K562 (cell line): ENCODE results near the gene PRPF6. TPM values are rescaled to one million over a fixed set of nuclear protein-coding genes. Genes with fewer than 3 reads are reported as not detected.

Experiments used
- ATAC-seq: fragments of 200-7000 bp; cut with Tn5 transposase; 3 replicates; pipeline ENCODE4 v1.9.1; 2020; ENCODE audit warnings: moderate library complexity
- BruUV-seq: library from RNA; stranded (reverse); fragments of 400-500 nt; replicated peaks from 2 replicates; lab custom pipeline; 2021; lab: Mats Ljungman, UMichigan
- CTCF ChIA-PET: fragments of 300-600 bp; formaldehyde crosslinking; extraction: SDS; loops from one replicate; lab custom pipeline; 2021; ENCODE audit warnings: low intra/inter-chr PET ratio; lab: Yijun Ruan, JAX
- POLR2A ChIA-PET: fragments of 300-600, 350-650 bp; sonication (Branson Sonifier 250); formaldehyde crosslinking; extraction: SDS; loops from one replicate; lab custom pipeline; 2021; ENCODE audit warnings: antibody characterized with exemption, inconsistent platforms; lab: Yijun Ruan, JAX
- DNase-seq, 4 experiments: peaks; one replicate each; pipeline versions ENCODE4 v3.0.0 to v3.0.0-alpha.2; 2011 to 2018; ENCODE audit warnings: low spot score in 3 of 4, mixed read lengths in 3 of 4; ENCODE audit errors: extremely low read depth in 1 of 4
- FAIRE-seq: peaks from 2 replicates; lab custom pipeline; 2011; peaks lifted over from hg19 to GRCh38; lab: Jason Lieb, UNC
- H2AFZ ChIP-seq: 2 replicates; pipeline ENCODE4 v1.6.0; 2011; ENCODE audit warnings: low read depth, low read length, control low read depth, inconsistent platforms
- H3K27ac ChIP-seq: fragments of 200-600 bp; 3 replicates; pipeline ENCODE4 v1.8.0; 2011; ENCODE audit warnings: low read depth, mild to moderate bottlenecking, control low read depth, inconsistent platforms, low read length, moderate library complexity, mixed read lengths; ENCODE audit errors: extremely low read depth
- H3K27me3 ChIP-seq, 2 experiments: fragments of 300-600 bp in 1 of 2; 2 replicates in 1 of 2; 3 replicates in 1 of 2; pipeline versions ENCODE4 v1.6.0 to v1.8.0; 2011; ENCODE audit warnings: inconsistent platforms in 2 of 2, low read length in 2 of 2, mild to moderate bottlenecking in 1 of 2, mixed read lengths in 1 of 2, moderate library complexity in 1 of 2; ENCODE audit not compliant: control insufficient read depth in 2 of 2, insufficient read depth in 2 of 2
- H3K36me3 ChIP-seq: fragments of 300-600 bp; 3 replicates; pipeline ENCODE4 v1.8.0; 2011; ENCODE audit warnings: mild to moderate bottlenecking, low read length, inconsistent platforms; ENCODE audit not compliant: control insufficient read depth, insufficient read depth
- H3K4me1 ChIP-seq, 2 experiments: fragments of 200-600 bp in 1 of 2; replicated peaks in 1 of 2; 2 replicates in 1 of 2; 3 replicates in 1 of 2; pipeline versions ENCODE4 v1.5.1 to v1.8.0; 2011; ENCODE audit warnings: inconsistent platforms in 2 of 2, low read length in 2 of 2, mild to moderate bottlenecking in 1 of 2, mixed read lengths in 1 of 2, moderate library complexity in 1 of 2; ENCODE audit not compliant: control insufficient read depth in 2 of 2, insufficient read depth in 2 of 2
- H3K4me2 ChIP-seq: 2 replicates; pipeline ENCODE4 v1.6.1; 2011; ENCODE audit warnings: low read length, control low read depth, inconsistent platforms, mixed read lengths; ENCODE audit not compliant: insufficient read depth
- H3K4me3 ChIP-seq: fragments of 200-600 bp; sonication (generic), shearing (Covaris generic); 2 replicates; pipeline ENCODE4 v1.5.1; 2016; ENCODE audit warnings: control low read depth, inconsistent platforms
- H3K79me2 ChIP-seq: fragments of 200-600 bp; 3 replicates; pipeline ENCODE4 v1.8.0; 2011; ENCODE audit warnings: low read length, inconsistent platforms; ENCODE audit not compliant: control insufficient read depth, insufficient read depth
- H3K9ac ChIP-seq, 2 experiments: 2 replicates each; pipeline versions ENCODE4 v1.6.0 to v1.6.1; 2011; ENCODE audit warnings: low read depth in 2 of 2, low read length in 2 of 2, control low read depth in 1 of 2, inconsistent platforms in 1 of 2, mild to moderate bottlenecking in 1 of 2, mixed read lengths in 1 of 2; ENCODE audit not compliant: insufficient read depth in 1 of 2
- H3K9me1 ChIP-seq: one replicate; pipeline ENCODE4 v1.6.0; 2011; ENCODE audit warnings: inconsistent platforms, mild to moderate bottlenecking, low read length, moderate library complexity; ENCODE audit not compliant: control insufficient read depth, insufficient read depth
- H3K9me3 ChIP-seq: replicated peaks from 2 replicates; pipeline ENCODE4 v1.5.1; 2011; ENCODE audit warnings: low read depth, low read length, inconsistent platforms; ENCODE audit not compliant: control insufficient read depth, insufficient read depth
- H4K20me1 ChIP-seq: replicated peaks from 2 replicates; pipeline ENCODE4 v1.6.1; 2011; ENCODE audit warnings: low read length, inconsistent platforms, mixed read lengths; ENCODE audit not compliant: control insufficient read depth, insufficient read depth
- CHD4 ChIP-seq: fragments of 200-600 bp; sonication (generic); IDR thresholded peaks from 3 replicates; pipeline ENCODE4 v1.6.1; 2012; ENCODE audit warnings: low read depth, mild to moderate bottlenecking, mixed read lengths, low read length, inconsistent platforms; ENCODE audit not compliant: insufficient read depth, insufficient replicate concordance, poor library complexity, severe bottlenecking
- DDX20 ChIP-seq: fragments of 450-650 bp; IDR thresholded peaks from 2 replicates; pipeline ENCODE4 v1.6.1; 2016; ENCODE audit warnings: missing genetic modification characterization, low read depth, mild to moderate bottlenecking, missing compliant biosample characterization, moderate library complexity
- OTX1 ChIP-seq: fragments of 450-650 bp; formaldehyde crosslinking; IDR thresholded peaks from 2 replicates; pipeline ENCODE4 v1.4.0; 2022; ENCODE audit warnings: mild to moderate bottlenecking
- POU5F1 ChIP-seq: fragments of 150-350 bp; IDR thresholded peaks from 2 replicates; pipeline ENCODE4 v1.6.1; 2014; ENCODE audit warnings: borderline replicate concordance, low read length, low read depth, mild to moderate bottlenecking; ENCODE audit not compliant: partially characterized antibody
- RBM34 ChIP-seq: fragments of 200-400 bp; formaldehyde crosslinking; IDR thresholded peaks from 2 replicates; pipeline ENCODE4 v1.6.1; 2018; ENCODE audit warnings: low read length, borderline replicate concordance; ENCODE audit not compliant: insufficient read depth
- SAFB ChIP-seq: fragments of 200-400 bp; formaldehyde crosslinking; IDR thresholded peaks from 2 replicates; pipeline ENCODE4 v1.6.1; 2017; ENCODE audit warnings: low read depth, low read length, borderline replicate concordance
- SMAD3 ChIP-seq: fragments of 450-650 bp; formaldehyde crosslinking; conservative IDR thresholded peaks from 2 replicates; pipeline ENCODE4 v1.4.0; 2020; ENCODE audit warnings: mild to moderate bottlenecking
- ZFP30 ChIP-seq: fragments of 250-450 bp; sonication (Bioruptor Pico); IDR thresholded peaks from 2 replicates; pipeline ENCODE4 v1.8.0; 2022; ENCODE audit warnings: moderate library complexity, mild to moderate bottlenecking, inconsistent platforms, borderline replicate concordance
- WGBS: fragments of 100-300 bp; shearing (Covaris generic); methylation state at CpG from one replicate; pipeline ENCODE4 v1.1.6; 2016; ENCODE audit warnings: low coverage, mixed read lengths; ENCODE audit not compliant: insufficient coverage; ENCODE audit errors: missing lambda C conversion rate; 5-methylcytosine and 5-hydroxymethylcytosine counted together
- in situ Hi-C: fragments of 300-500 bp; cut with MboI; formaldehyde crosslinking; loops from 4 replicates; pipeline ENCODE4 v1.15.0; 2018; ENCODE audit warnings: inconsistent platforms, mixed read lengths
- intact Hi-C: fragments of 100-400 bp; cut with micrococcal nuclease; formaldehyde crosslinking; loops from 2 replicates; pipeline ENCODE4 v1.14.2; 2022
- polyA plus RNA-seq, 8 experiments: library from polyadenylated mRNA; depleted of rRNA in 4 of 8; stranded (reverse) in 5 of 8; unstranded in 3 of 8; fragments of >200 nt; fragmentation: Nextera tagmentation in 2 of 8; fragmentation: Illumina TruSeq in 1 of 8; extraction: Ambion mirVana in 2 of 8; extraction: Trizol in 1 of 8; gene quantifications; 2 replicates each; pipeline versions ENCODE4 v1.2.1 to v1.2.3, GENCODE V29; 2011 to 2014; ENCODE audit warnings: inconsistent platforms in 1 of 8, missing spikeins in 1 of 8
- total RNA-seq, 7 experiments: library from RNA; depleted of rRNA in 6 of 7; stranded (reverse); fragments of >200 nt in 6 of 7; fragmentation: Illumina TruSeq in 2 of 7; extraction: Trizol in 2 of 7; gene quantifications; 2 replicates each; pipeline versions ENCODE4 v1.2.1 to v1.2.3, GENCODE V29; 2011 to 2021; ENCODE audit warnings: low replicate concordance in 1 of 7
- TF ChIP-seq, protein P1 (sequence below): sonication (generic); formaldehyde crosslinking; IDR thresholded peaks from 2 replicates; pipeline ENCODE4 v1.8.0; 2022; ENCODE audit warnings: mild to moderate bottlenecking, missing genetic modification reagents
- TF ChIP-seq, protein P2 (sequence below): fragments of 250-450 bp; sonication (Bioruptor Pico); IDR thresholded peaks from 2 replicates; pipeline ENCODE4 v1.4.0; 2020; ENCODE audit warnings: mild to moderate bottlenecking, moderate library complexity, borderline replicate concordance
- TF ChIP-seq, protein P3 (sequence below), 2 experiments: fragments of 450-650 bp; IDR thresholded peaks; 2 replicates each; pipeline ENCODE4 v1.6.1; 2016

The PRPF6 gene
- total and polyA plus RNA-seq, 9 of the 15 experiments (the other 6 are each of a cell fraction or from before 2014, with no cell fraction given): 4.2 to 83.2 (median 59.9) TPM

DNA sequence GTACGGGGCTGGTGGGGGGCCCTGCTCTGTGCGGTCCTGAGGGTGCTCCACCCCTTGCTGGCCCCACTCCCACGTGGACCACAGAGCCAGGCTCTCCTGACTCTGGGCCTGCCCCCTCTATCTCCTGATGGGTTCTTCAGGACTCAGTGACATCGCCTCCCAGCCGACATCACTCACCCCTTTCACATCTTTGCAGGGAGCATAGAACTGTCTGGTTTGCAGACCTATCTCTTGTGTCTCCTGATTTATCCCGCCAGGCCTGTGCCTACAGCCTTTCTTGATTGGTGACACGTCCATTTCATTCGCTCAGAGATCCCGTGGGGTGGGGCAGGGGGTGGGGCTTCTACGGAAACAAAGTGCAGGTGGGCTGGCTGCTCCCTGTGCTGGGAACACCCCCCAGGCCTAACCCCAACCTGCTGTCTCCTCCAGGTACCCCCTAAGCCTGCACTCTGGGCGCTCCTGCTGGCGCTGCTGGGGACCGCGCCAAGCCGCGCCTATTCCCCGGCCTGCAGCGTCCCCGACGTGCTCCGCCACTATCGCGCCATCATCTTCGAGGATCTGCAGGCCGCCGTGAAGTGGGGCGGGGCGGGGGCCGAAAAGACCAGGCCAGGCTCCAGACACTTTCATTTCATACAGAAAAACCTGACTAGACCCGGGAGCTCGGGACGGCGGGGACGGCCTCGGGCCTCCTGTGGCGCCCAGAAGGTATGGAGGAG lies 56.7 kb downstream of the PRPF6 start:
- Histone ChIP-seq H3K4me1 (peaks cover 33 to 84% of the 10 kb centered on the region in 2 experiments), H2AFZ (no peak overlapping the region), H3K9me3 (no peaks in the 10 kb centered on the region), H3K79me2 (no peaks in the 10 kb centered on the region; the same call in 2 of the 3 replicates), H3K27me3 (no peaks in the 10 kb centered on the region), H3K36me3 (peaks cover 25% of the 10 kb centered on the region; the same call in 2 of the 3 replicates), H3K4me2 (peak overlapping the region; percentile 74), H3K27ac (no peak overlapping the region), H3K9ac (peak overlapping the region; percentile 14 to 92; a peak in 3 of 4 replicates), H3K9me1 (peaks cover 3% of the 10 kb centered on the region), H4K20me1 (no peaks in the 10 kb centered on the region), H3K4me3 (peak overlapping the region; percentile 51)
- FAIRE-seq: peak; percentile 66
- peak; percentile 9 for ATAC-seq
- POLR2A ChIA-PET: interaction anchor here (0.8 to 1.0 kb wide), 3 partner anchors 7 to 506 kb away, joined by 3 read pairs; no protein-coding TSS in a partner anchor
- intact Hi-C loops (loop anchor here (2.0 to 5.0 kb wide), 3 partner anchors 17 to 500 kb away; partner anchors contain the start of gene PTK6), in situ Hi-C loops (no loop called here)
- WGBS: 20% methylated on average over 27 of the region's 36 CpGs
- peak; percentile 54 to 61 (median 60) for DNase-seq
- BruUV-seq: no TSS peak
- CTCF ChIA-PET: interaction anchor here (0.6 to 2.1 kb wide), 5 partner anchors 16 to 596 kb away, joined by 3 to 16 read pairs (median 3); partner anchors contain the start of gene PRPF6
- TF ChIP-seq OTX1 (CRISPR knock-in tag): no peak
- TF ChIP-seq POU5F1: no peak
- no peak for TF ChIP-seq ZFP30 (CRISPR knock-in tag)
- TF ChIP-seq CHD4: no peak
- TF ChIP-seq SAFB: no peak
- TF ChIP-seq RBM34: no peak
- TF ChIP-seq, protein P1, sequence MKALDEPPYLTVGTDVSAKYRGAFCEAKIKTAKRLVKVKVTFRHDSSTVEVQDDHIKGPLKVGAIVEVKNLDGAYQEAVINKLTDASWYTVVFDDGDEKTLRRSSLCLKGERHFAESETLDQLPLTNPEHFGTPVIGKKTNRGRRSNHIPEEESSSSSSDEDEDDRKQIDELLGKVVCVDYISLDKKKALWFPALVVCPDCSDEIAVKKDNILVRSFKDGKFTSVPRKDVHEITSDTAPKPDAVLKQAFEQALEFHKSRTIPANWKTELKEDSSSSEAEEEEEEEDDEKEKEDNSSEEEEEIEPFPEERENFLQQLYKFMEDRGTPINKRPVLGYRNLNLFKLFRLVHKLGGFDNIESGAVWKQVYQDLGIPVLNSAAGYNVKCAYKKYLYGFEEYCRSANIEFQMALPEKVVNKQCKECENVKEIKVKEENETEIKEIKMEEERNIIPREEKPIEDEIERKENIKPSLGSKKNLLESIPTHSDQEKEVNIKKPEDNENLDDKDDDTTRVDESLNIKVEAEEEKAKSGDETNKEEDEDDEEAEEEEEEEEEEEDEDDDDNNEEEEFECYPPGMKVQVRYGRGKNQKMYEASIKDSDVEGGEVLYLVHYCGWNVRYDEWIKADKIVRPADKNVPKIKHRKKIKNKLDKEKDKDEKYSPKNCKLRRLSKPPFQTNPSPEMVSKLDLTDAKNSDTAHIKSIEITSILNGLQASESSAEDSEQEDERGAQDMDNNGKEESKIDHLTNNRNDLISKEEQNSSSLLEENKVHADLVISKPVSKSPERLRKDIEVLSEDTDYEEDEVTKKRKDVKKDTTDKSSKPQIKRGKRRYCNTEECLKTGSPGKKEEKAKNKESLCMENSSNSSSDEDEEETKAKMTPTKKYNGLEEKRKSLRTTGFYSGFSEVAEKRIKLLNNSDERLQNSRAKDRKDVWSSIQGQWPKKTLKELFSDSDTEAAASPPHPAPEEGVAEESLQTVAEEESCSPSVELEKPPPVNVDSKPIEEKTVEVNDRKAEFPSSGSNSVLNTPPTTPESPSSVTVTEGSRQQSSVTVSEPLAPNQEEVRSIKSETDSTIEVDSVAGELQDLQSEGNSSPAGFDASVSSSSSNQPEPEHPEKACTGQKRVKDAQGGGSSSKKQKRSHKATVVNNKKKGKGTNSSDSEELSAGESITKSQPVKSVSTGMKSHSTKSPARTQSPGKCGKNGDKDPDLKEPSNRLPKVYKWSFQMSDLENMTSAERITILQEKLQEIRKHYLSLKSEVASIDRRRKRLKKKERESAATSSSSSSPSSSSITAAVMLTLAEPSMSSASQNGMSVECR (CRISPR knock-in tag): no peak
- TF ChIP-seq SMAD3 (CRISPR knock-in tag): no peak
- no peak for TF ChIP-seq DDX20 (tag)
- TF ChIP-seq, protein P2, sequence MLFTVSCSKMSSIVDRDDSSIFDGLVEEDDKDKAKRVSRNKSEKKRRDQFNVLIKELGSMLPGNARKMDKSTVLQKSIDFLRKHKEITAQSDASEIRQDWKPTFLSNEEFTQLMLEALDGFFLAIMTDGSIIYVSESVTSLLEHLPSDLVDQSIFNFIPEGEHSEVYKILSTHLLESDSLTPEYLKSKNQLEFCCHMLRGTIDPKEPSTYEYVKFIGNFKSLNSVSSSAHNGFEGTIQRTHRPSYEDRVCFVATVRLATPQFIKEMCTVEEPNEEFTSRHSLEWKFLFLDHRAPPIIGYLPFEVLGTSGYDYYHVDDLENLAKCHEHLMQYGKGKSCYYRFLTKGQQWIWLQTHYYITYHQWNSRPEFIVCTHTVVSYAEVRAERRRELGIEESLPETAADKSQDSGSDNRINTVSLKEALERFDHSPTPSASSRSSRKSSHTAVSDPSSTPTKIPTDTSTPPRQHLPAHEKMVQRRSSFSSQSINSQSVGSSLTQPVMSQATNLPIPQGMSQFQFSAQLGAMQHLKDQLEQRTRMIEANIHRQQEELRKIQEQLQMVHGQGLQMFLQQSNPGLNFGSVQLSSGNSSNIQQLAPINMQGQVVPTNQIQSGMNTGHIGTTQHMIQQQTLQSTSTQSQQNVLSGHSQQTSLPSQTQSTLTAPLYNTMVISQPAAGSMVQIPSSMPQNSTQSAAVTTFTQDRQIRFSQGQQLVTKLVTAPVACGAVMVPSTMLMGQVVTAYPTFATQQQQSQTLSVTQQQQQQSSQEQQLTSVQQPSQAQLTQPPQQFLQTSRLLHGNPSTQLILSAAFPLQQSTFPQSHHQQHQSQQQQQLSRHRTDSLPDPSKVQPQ (CRISPR knock-in tag): no peak
- TF ChIP-seq, protein P3, sequence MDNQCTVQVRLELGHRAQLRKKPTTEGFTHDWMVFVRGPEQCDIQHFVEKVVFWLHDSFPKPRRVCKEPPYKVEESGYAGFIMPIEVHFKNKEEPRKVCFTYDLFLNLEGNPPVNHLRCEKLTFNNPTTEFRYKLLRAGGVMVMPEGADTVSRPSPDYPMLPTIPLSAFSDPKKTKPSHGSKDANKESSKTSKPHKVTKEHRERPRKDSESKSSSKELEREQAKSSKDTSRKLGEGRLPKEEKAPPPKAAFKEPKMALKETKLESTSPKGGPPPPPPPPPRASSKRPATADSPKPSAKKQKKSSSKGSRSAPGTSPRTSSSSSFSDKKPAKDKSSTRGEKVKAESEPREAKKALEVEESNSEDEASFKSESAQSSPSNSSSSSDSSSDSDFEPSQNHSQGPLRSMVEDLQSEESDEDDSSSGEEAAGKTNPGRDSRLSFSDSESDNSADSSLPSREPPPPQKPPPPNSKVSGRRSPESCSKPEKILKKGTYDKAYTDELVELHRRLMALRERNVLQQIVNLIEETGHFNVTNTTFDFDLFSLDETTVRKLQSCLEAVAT (IDR thresholded peaks at IDR 0.05): no peak
